ACC112 (cell line): ENCODE data around the gene TMEM258.

ENCODE experiments used
- H2AFZ ChIP-seq: fragments of 200-600 bp; sonication (generic); one replicate; pipeline ENCODE4 v1.6.0; 2017; ENCODE audit warnings: antibody characterized with exemption, low read length; ENCODE audit not compliant: unreplicated experiment
- H3K27ac ChIP-seq: fragments of 200-600 bp; sonication (generic); 2 replicates; pipeline ENCODE4 v1.5.1; 2014; ENCODE audit warnings: low read depth, mild to moderate bottlenecking, antibody characterized with exemption, low read length, moderate library complexity
- H3K27me3 ChIP-seq: fragments of 200-600 bp; sonication (generic); 2 replicates; pipeline ENCODE4 v1.6.1; 2014; ENCODE audit warnings: mild to moderate bottlenecking, antibody characterized with exemption, low read length, moderate library complexity, mixed read lengths; ENCODE audit not compliant: insufficient read depth
- H3K36me3 ChIP-seq: fragments of 200-600 bp; sonication (generic); 2 replicates; pipeline ENCODE4 v1.6.1; 2016; ENCODE audit warnings: mild to moderate bottlenecking, antibody characterized with exemption, low read length, moderate library complexity, mixed read lengths; ENCODE audit not compliant: insufficient read depth
- H3K4me1 ChIP-seq: fragments of 200-600 bp; sonication (generic); one replicate; pipeline ENCODE4 v1.6.1; 2016; ENCODE audit warnings: low read length, mixed read lengths; ENCODE audit not compliant: insufficient read depth, unreplicated experiment, control insufficient read depth
- H3K4me3 ChIP-seq: fragments of 200-600 bp; sonication (generic); 2 replicates; pipeline ENCODE4 v1.5.1; 2014; ENCODE audit warnings: mild to moderate bottlenecking, low read depth, low read length
- H3K79me2 ChIP-seq: fragments of 200-600 bp; sonication (generic); one replicate; pipeline ENCODE4 v1.6.0; 2016; ENCODE audit warnings: low read length; ENCODE audit not compliant: control insufficient read depth, unreplicated experiment, insufficient read depth

Gene TMEM258

DNA sequence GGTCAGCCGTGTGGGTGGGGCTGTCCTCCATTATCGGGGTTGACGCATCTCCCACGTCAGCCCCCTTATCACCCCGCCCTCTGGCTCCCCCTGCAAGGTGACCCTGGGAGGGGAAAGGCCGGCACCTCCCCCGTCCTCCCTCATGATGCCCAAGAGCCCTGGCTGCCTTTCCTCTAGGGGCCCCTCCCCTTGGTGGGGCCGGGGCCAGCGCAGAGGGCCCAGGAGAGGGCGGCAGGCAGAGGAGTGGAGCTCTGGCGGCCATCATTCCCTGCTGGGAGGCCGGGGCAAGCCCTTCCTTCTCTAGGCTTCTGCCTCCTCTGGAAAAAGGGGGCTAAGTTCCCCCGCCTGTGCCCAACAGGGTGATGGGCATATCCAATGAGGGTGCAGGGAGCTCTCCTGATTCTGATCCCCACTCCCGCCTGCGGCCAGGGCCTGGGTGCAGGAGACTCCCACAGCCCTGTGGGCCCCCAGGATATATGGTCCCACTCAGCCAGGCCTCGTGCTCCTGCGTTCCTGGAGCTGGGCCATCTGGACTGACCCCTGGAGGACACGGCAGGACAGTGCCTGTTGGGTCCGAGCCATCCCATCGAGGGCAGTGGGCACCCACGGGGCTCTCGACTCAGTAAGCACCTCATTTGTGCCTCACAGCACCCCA is 27.7 kb downstream of the TMEM258 start:
- Histone ChIP-seq H3K36me3 (no peaks in the 10 kb centered on the region), H3K79me2 (no peaks in the 10 kb centered on the region), H2AFZ (no peak overlapping the region), H3K27me3 (no peaks in the 10 kb centered on the region), H3K27ac (no peak overlapping the region), H3K4me3 (no peak overlapping the region), H3K4me1 (peaks cover 10% of the 10 kb centered on the region)

DNA sequence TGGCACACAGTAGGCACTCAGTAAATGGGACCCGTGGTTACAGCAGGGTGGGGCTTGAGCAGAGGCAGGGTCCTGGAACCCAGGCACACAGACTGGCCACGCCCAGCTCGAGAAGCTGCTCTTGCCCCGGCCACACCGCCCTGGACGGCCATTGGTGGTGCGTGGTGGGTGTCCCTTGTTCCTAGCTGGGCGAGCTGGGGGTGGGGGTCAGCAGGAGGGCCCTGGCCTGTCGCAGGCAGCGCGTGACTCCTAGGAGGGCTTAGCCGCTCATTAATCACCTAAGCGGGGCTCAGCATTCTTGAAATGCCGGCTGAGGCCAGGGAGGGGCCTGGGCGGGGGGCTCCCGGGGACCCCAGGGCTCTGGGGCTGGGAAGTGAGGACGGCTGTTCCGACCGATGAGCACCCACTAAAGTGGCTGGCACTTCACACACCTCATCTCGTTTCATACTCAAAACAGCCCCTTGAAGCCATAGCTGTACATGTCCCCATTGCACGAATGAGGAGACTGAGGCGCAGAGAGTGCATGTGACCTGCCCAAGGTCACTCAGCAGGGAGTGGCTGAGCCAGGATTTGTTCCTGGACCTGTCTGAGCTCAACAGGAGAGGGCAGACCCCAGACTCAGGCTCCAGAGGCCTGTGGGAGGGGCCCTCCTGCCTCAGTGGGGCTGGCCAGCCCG is 28.3 kb downstream of the TMEM258 start:
- H3K27me3 ChIP-seq, result no peaks in the 10 kb centered on the region
- H2AFZ ChIP-seq, result no peak overlapping the region

DNA sequence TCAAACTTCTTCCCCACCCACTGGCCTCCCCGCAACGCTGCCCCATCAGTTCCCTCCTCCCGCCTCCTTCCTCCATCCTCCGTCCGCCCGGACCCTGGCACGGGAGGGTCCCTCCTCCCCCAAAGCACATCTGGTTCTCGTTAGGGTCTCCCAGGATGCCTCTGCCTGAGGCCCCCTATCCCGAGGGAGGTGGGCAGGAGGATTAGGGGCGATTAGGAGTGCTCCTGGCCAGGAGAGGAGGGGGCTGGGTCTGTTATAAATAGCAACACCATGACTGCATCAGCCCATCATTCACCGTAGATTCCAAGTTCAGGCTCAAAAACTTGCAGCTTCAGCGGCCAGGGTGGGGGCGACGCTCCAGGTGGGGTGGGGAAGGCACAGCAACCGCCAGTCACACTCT is 29.6 kb downstream of the TMEM258 start:
- Histone ChIP-seq H3K27ac (no peak overlapping the region), H3K27me3 (no peaks in the 10 kb centered on the region), H3K4me1 (peaks cover 5% of the 10 kb centered on the region), H3K4me3 (no peak overlapping the region), H3K79me2 (no peaks in the 10 kb centered on the region), H2AFZ (no peak overlapping the region), H3K36me3 (no peaks in the 10 kb centered on the region)

More for the DNA sequence above, 28.3 kb downstream of the TMEM258 start:
- no peaks in the 10 kb centered on the region for H3K36me3 ChIP-seq
- H3K27ac ChIP-seq, result no peak overlapping the region
- peaks cover 5% of the 10 kb centered on the region for H3K4me1 ChIP-seq
- no peaks in the 10 kb centered on the region for H3K79me2 ChIP-seq
- H3K4me3 ChIP-seq, result no peak overlapping the region

DNA sequence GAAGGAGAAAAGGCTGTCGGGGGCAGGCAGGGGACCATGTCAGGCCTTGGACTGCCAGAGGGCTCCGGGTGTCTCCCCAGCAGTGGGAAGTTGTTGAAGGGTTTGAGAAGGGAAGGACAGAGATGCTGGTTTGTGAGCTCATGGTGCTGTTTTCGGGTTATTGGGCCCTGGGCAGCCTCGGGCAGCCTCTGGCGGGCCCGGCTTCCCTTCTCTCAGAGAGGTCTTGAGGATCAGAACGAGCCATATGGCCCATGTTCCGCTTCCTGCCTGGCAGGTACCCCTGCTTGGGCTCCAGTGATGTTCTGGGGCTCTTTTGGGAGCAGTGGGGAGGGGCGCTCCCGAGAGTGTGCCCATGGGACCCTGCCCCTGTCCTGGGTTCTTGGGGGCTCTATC is 30.2 kb downstream of the TMEM258 start:
- H3K27ac ChIP-seq, result no peak overlapping the region
- no peaks in the 10 kb centered on the region for H3K36me3 ChIP-seq
- H3K79me2 ChIP-seq, result no peaks in the 10 kb centered on the region
- H2AFZ ChIP-seq, result no peak overlapping the region
- H3K4me3 ChIP-seq, result no peak overlapping the region
- H3K27me3 ChIP-seq, result no peaks in the 10 kb centered on the region
- H3K4me1 ChIP-seq, result peaks cover 10% of the 10 kb centered on the region

DNA sequence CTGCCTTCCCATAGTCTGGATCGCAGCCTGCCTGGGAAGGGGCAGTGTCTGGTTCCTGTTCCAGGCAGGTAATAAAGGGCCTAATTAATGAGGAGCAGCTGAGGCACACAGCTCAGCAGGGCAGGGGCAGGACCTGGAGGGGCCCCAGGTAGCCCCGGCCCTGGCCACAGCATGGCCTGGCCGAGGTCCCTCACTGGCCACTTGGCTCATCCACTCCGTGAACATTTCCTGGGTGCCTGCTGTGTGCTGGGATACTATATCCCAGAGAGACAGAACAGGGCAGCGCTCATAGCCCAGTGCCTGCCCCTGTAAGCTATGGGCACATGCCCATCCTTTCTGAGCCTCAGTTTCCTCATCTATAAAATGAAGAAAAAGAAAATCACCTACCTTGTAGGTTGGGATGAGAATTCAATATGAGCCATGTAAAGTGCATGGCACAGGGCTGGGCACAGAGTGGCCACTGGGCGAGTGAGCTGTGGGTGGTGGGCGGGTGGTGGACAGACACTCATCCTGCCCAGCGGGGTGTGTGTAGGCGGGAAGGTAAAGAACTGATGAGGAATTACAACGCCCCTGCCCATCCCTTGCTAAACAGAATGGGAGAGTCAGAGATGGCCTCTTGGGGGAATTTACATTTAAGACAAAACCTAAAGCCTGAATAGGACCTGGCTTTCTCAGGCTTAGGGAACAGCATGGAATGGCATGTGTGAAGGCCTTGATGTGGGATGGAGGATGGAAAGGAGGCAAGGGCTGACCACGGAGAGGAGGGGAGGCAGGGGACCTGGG is 30.8 kb downstream of the TMEM258 start:
- Histone ChIP-seq H2AFZ (no peak overlapping the region), H3K4me1 (peaks cover 16% of the 10 kb centered on the region), H3K79me2 (no peaks in the 10 kb centered on the region), H3K27me3 (no peaks in the 10 kb centered on the region), H3K4me3 (no peak overlapping the region), H3K27ac (no peak overlapping the region), H3K36me3 (no peaks in the 10 kb centered on the region)

DNA sequence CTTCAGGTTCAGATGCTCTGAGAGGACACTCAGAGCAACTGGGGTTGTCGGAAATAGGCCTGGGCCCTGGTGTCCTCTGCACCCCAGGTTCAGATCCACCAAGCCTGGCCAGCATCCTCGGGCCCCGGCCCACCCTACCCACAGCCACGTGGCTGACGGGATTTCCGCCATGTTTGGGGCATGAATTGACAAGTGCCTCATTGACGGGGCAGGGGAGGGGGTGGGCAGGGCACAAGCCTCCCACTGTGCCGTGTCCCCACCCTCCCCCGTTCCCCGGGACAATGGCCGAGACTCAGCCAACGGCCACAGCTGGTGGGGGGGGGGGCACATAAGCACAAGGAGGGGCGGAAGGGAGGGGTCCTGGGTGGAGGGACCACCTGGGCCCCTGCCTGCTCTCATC is 31.5 kb downstream of the TMEM258 start:
- Histone ChIP-seq H3K27ac (no peak overlapping the region), H2AFZ (no peak overlapping the region), H3K36me3 (no peaks in the 10 kb centered on the region), H3K27me3 (no peaks in the 10 kb centered on the region), H3K4me3 (no peak overlapping the region), H3K79me2 (no peaks in the 10 kb centered on the region), H3K4me1 (peaks cover 23% of the 10 kb centered on the region)

DNA sequence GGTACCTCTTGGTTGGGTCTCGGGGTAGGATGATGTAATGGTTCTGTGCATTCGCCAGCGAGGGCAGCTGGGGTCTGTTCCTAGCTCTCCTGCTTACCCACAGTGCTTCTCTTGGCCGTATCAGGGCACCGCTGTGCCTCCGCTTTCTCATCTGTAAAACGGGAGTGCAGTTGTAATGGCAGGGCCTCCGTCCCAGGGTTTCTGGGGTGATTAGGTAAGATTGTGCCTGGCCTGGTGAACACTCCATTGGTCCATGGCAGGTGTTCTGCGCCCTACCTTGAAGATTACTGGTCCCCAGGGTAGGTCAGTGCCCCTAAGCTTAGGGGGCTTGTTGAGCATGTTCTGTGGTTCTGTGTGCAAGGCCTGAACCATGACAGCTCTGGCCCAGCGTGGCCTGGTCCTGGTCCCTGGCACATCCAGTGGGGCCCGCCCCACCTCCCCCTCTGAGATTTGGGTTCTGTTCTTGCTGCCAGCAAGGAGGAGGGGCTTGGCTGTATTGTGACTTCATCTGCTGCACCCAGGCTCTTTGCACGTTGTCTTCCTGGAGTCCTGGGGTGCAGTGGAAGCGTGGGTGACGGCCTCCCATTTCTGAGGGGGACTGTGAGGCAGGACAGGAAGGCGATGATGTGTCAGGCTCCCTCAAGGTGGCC is 35.1 kb downstream of the TMEM258 start:
- no peaks in the 10 kb centered on the region for H3K79me2 ChIP-seq
- no peak overlapping the region for H2AFZ ChIP-seq
- H3K27ac ChIP-seq, result no peak overlapping the region
- H3K4me3 ChIP-seq, result no peak overlapping the region
- H3K36me3 ChIP-seq, result no peaks in the 10 kb centered on the region
- no peaks in the 10 kb centered on the region for H3K27me3 ChIP-seq
- H3K4me1 ChIP-seq, result peaks cover 33% of the 10 kb centered on the region

DNA sequence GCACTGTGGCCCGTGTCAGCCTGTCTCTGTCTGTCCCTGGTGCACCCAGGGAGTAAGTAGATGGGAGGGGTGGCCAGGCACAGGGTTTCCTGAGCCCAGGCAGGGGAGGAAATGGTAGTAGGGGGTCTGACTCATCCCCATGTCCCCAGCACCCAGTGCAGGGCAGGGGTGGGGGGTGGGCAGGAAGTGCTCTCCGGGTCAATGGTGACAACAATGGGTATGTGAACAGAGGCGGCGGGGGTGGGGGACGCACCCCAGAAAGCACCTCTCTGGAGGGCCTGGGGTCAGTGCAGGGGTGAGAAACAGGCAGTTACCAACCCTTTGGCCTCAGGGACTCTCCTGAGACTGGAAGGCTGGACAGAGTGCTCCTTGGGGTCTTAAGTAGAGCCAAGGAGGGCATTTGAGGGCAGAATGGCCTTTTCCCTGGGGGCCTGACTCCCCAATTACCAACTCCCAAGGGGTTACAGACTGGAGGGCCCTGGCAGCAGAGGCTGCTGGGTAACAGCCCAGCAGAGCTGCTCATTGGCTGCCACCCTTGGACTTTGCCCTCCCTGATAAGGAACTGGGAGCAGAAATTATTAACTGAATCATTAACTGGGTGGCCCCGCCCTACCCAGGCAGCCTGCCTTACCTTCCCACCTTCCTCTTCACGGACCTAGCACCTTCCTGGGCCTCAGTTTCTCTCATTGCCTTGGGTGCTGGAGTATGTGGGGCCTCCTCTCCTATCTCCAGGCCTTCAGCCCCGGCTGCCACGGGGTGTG is 35.8 kb downstream of the TMEM258 start:
- H2AFZ ChIP-seq, result no peak overlapping the region

DNA sequence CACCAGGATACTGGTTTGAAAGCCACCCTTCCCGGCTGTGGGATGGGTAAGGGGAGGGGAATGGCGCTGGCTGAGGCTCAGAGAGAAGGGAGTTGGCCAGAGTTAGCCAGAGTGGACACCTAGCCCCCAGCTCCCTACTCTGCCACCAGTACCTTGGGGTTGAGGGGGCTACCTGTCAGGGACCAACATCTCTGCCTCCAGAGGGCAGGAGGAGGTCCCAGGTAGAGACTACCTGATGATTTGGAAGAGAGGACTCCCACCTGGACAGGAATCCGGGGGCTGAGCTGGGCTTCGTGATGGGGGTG is 36.3 kb downstream of the TMEM258 start:
- H3K4me1 ChIP-seq, result peaks cover 28% of the 10 kb centered on the region
- no peak overlapping the region for H3K4me3 ChIP-seq
- H3K36me3 ChIP-seq, result no peaks in the 10 kb centered on the region
- H3K79me2 ChIP-seq, result no peaks in the 10 kb centered on the region
- H2AFZ ChIP-seq, result no peak overlapping the region
- H3K27me3 ChIP-seq, result no peaks in the 10 kb centered on the region
- peak overlapping the region; percentile 44 for H3K27ac ChIP-seq

More for the DNA sequence above, 35.8 kb downstream of the TMEM258 start:
- H3K4me3 ChIP-seq, result no peak overlapping the region
- no peaks in the 10 kb centered on the region for H3K36me3 ChIP-seq
- H3K79me2 ChIP-seq, result no peaks in the 10 kb centered on the region
- peaks cover 29% of the 10 kb centered on the region for H3K4me1 ChIP-seq
- no peaks in the 10 kb centered on the region for H3K27me3 ChIP-seq
- peak overlapping the region; percentile 56 for H3K27ac ChIP-seq
